GM12892 (cell line): ENCODE measurements around the gene CHKA.

Experiments
- POLR2A ChIP-seq: IDR thresholded peaks from 2 replicates; pipeline ENCODE4 v1.6.1; 2011; ENCODE audit warnings: low read depth, low read length, control low read depth
- POLR2AphosphoS5 ChIP-seq: IDR thresholded peaks from 2 replicates; pipeline ENCODE4 v1.6.1; 2011; ENCODE audit warnings: low read depth, low read length, control low read depth
- TAF1 ChIP-seq: IDR thresholded peaks from 2 replicates; pipeline ENCODE4 v1.6.1; 2011; ENCODE audit warnings: low read depth, mild to moderate bottlenecking, control low read depth, low read length, borderline replicate concordance

GRCh38 chr11:68051191-68052136 lies 69.7 kb downstream of the CHKA start:
- TF ChIP-seq POLR2A (no peak), TAF1 (no peak), POLR2AphosphoS5 (no peak)
